Lung microvascular endothelial cell (primary cell): Measurements from ENCODE around the gene WRAP53. TPM values are rescaled to one million over a fixed set of nuclear protein-coding genes. Genes with fewer than 3 reads are reported as not detected.
"Not testable (repeated sequence)": the region's sequence is repeated elsewhere in the genome, so short reads cannot be mapped to it uniquely, and the experiment has no call there.

Experiments used
- DNase-seq, 2 donors: peaks; one replicate each; pipeline versions ENCODE4 v3.0.0 to v3.0.0-alpha.2; 2010; ENCODE audit warnings: low read depth in 2 of 2
- total RNA-seq: library from RNA; depleted of rRNA; stranded (reverse); fragments of >200 nt; gene quantifications from 2 replicates; pipeline ENCODE4 v1.2.1, GENCODE V29; 2014

Gene WRAP53
- 6.1 and 6.9 TPM in 2 replicates for total RNA-seq

- DNase-seq: peak; percentile 99
Observed at GRCh38 chr17:7687908-7688807, at the start of gene WRAP53. WRAP53 (plus strand) TSS chr17:7688477; CDS start chr17:7688649, 172 bp downstream.

DNA sequence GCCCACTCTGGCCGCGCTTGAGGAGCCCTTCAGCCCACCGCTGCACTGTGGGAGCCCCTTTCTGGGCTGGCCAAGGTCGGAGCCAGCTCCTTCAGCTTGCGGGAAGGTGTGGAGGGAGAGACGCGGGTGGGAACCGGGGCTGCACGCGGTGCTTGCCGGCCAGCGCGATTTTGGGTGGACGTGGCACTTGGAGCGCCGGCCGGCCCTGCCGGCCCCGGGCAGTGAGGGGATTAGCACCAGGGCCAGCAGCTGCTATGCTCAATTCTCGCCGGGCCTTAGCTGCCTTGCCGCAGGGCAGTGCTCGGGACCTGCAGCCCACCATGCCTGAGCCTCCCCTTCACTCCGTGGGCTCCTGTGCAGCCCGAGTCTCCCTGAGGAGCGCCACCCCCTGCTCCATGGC lies 47.5 kb upstream of the WRAP53 start:
- no peak for DNase-seq

DNA sequence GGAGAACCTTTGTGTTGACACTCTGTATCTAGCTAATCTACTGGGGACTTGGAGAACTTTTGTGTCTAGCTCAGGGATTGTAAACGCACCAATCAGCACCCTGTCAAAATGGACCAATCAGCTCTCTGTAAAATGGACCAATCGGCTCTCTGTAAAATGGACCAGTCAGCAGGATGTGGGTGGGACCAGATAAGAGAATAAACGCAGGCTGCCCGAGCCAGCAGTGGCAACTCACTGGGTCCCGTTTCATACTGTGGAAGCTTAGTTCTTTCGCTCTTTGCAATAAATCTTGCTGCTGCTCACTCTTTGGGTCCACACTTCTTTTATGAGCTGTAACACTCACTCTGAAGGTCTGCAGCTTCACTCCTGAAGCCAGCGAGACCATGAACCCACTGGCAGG lies 46.6 kb upstream of the WRAP53 start:
- not testable (repeated sequence) for DNase-seq

DNA sequence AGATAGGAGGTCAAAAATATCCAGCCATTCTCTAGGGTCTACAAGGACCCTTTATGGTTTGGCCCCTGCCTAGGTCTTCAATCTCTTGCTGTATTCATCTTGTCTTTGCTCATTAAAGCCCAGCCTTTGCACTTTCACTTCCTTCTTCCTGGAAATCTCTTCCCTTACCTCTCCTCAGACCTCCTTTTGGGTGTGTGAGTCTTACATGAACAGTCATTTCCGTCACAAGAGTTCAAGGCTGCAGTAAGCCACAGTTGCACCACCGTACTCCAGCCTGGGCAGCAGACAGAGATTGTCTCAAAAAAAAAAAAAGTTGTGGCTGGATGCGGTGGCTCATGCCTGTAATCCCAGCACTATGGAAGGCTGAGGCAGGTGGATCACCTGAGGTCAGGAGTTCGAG lies 43.5 kb upstream of the WRAP53 start:
- no peak for DNase-seq

- no peak for DNase-seq
Observed at GRCh38 chr17:7646457-7646856, 41.8 kb upstream of the WRAP53 start.

DNA sequence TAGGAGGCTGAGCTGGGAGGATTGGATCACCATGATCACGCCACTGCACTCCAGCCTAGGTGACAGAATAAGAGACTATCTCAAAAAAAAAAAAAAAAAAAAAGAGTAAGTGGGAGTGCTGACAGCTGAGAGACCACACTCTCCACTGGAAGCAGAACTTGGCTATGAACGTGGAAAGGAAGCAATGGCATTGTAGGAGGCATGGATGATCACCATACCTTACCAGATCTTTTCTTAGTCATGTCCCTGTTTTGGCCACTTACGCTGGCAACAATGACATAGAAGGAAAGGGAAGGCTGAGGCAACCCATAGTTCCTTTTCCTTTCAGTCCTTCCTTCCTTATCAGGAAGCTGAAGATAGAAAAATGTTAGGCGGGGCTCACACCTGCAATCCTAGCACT lies 41.3 kb upstream of the WRAP53 start:
- no peak for DNase-seq

DNA sequence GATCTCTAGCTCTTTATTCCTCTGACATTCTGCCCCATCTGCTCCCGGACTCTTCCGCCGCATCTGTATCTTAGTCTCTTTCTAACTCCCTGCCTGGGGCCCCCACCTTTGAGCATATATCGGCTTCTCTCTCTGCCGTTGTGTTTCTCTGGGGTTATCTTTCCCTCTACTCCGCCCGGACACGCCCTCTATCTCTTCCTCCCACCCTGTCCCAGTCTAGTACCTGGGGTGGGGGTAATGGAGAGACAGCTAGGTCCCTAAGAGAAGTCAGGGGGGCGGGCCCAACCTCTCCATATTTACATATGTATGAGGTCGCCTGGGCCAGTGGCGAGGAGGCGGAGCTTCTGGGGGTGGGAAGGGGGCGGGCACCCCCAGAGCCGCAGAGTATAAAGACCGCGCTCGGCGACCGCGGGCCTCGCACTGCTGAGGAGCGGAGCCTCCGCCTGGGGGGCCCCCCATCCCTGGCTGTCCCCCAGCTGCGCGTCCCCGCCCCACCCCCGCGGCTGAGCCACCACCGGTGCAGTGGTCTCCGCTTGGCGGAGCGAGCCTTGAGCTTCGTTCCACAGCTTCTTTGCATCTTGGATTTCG lies 37.7 kb upstream of the WRAP53 start, which contains the start of gene ATP1B2:
TSS of gene ATP1B2 (plus strand) at position 418 of the 588 bp plus-strand sequence. CDS start 593 bp downstream, outside the sequence.
- peak; percentile 20 to 60 for DNase-seq

DNA sequence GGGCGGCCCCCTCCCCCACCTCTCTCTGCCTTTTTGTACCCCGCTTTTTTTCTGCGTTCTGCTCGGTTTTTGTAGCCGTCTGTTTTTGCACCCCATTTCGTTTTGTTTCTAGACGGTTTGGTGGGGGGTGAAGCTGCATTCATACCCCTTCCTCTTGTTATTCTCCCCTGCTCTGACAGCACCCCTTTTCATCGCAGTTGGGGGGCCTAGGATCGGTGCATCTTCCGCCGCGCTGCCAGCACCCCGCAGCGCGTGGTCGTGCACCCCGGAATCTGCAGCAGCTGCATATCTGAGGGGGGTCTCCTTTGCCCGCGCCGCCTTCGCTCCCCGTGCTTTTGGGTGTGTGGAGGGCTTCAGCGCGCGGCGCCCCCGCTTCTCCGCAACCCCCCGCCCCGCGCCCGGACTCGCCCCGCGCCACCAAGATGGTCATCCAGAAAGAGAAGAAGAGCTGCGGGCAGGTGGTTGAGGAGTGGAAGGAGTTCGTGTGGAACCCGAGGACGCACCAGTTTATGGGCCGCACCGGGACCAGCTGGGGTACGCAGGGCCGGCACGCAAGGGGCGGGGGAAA lies 37.1 kb upstream of the WRAP53 start:
- DNase-seq: no peak

GRCh38 chr17:7651665-7652387 lies 36.5 kb upstream of the WRAP53 start:
- no peak for DNase-seq

DNA sequence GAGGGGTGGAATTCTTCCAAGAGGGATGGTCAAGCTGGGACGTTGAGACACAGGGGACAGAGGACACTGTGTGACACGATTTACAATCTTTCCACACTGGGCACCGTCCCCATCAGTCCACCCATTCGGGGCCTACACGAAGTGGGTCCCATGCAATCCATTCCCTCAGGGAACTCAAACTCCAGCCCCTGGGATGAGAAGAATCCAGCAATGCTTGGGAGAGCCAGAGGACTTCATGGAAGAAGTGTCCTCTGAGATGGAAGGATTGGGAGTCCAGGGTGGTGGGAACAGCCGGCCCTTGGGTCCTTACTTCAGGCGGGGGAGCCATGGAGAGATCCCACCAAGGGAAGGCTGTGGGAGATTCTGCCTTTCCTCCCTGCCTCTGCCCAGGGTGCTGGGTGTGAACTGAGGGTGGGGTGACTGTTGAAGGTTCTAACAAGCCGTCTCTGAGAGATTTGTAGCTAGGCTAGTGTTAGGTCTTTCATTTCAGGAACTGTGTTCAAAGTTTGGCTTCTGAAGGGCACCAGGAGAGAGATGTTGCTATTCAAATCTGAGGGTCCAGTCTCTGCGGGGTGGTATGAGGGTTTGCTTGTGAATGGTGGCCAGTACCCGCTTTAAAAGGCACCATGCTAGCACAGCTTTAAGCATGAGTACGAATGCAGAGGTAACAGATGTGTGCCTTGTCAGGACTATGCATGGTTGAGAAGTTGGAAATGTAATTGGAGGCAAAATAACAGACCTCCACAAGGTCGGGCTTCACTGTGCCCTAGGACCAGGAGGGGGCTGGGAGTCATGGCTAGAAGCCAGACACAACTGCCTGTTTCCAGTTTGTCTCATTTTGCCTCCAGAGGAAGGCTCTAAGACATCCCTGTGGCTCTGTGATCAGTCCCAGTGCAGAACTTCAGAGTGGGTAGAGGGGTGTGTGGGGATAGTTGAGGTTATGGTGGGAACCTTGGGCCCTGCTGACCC lies 35.6 kb upstream of the WRAP53 start:
- DNase-seq: no peak

DNA sequence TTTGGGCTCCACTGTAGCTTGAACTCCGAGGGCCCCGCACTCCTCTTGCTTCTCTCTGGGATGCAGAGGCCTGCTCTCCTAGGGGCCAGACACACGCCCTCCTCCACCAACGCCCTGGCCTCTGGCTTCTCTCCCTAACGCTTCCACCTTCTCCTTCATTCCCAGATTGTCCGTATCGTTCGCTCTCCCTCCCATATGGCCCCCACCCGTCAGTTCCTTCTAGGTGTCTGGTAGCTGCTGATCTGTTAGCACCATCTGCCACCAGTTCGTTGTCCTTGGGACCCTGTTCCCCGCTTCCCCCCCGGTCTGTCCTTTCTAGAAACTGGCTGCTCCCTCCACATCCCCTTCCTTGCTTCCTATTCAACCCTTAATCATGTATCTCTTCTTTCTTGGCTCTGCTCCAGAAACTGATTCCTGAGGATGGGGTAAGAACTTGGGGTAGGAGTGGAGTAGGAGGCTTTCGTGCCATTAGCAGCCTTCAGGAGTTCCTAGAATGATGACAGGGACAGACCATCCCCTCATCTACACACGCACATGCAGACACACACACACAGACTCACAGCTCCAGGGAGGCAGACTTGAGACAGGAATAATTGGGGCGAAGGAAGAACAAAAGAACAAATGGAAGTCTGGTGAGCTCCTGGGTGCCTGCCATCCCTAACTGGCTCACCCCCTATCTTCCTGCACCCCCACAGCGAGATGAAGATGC lies 33.3 kb upstream of the WRAP53 start:
- DNase-seq: no peak

GRCh38 chr17:7655541-7655840 lies 32.8 kb upstream of the WRAP53 start:
- DNase-seq: no peak

DNA sequence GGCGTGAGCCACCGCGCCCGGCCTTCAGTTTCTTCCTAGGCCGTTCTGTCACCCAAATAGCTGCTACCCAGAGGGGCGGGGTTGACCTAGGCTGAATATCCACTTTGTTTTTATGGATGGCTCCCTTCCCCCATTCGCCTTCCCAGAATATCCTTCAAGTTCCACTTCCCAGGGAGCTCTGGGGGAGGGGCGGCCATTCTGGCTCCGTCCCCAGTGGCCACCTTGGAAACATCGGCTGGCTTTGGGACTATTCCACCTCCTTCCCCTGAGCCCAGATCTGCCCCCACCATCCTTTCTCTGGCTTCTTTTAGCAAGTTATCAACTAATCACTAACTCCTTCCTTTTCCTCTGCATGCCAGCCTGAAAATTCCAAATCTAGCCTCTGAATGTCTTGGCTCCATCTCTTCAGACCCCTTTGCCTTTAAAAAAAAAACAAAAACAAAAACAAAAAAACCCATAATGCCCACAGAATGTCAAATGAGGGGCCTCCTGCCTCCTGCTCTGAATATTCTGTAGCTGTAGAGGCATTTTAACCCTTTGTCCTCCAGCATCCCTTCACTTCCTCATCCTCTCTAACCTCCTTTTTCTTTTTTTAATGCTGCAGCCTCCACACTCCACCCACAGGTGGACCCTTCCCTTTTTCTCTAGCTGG lies 31.2 kb upstream of the WRAP53 start:
- no peak for DNase-seq

DNA sequence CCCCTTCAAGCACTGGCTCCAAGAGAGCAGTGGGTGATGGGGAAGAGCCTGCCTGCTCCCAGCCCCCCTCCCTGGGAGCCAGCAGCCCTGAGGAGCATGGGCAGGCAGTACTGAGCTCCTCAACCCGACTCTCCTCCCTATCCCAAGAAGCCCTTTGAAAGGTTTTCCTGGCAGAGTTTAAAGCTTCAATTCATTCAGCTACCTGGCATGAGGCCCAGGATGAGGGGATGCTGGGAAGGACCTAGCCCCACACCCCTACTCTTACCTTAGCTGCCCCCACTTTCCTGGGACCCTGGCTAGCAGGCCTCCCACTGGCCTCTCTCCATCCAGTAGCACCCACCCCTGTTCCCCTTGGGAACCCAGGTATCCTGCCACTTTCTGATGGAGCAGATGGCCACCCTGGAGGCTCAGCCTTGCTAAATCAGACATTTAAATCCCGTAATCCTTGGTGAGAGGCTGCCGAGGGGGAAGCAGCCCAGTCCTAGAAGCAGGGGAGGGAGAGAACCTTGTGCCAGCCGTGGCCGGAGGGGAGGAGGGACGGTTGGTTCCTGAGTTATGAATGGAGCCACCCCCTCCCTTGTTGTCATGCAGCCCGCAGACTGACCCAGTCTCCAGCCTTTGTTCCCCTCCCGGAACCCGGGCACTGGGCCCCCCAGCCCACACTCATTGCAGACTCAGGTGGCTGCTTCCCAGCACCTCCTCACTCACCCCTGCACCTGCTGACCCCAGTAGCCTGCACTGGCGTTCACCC lies 20.4 kb upstream of the WRAP53 start:
- no peak for DNase-seq

DNA sequence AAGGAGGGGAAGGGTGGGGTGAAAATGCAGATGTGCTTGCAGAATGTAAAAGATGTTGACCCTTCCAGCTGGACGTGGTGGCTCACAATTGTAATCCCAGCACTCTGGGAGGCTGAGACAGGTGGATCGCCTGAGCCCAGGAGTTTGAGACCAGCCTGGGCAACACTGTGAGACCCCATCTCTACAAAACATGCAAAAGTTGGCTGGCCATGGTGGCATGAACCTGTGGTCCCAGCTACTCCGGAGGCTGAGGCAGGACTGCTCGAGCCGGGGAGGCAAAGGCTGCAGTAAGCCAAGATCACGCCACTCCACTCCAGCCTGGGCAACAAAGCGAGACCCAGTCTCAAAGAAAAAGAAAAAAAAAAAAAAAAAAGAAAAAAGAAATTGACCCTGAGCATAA lies 19.8 kb upstream of the WRAP53 start:
- no peak for DNase-seq

GRCh38 chr17:7673239-7673638 lies 15.0 kb upstream of the WRAP53 start:
- no peak for DNase-seq

DNA sequence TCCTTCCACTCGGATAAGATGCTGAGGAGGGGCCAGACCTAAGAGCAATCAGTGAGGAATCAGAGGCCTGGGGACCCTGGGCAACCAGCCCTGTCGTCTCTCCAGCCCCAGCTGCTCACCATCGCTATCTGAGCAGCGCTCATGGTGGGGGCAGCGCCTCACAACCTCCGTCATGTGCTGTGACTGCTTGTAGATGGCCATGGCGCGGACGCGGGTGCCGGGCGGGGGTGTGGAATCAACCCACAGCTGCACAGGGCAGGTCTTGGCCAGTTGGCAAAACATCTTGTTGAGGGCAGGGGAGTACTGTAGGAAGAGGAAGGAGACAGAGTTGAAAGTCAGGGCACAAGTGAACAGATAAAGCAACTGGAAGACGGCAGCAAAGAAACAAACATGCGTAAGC lies 13.3 kb upstream of the WRAP53 start:
- DNase-seq: no peak

- no peak for DNase-seq
Observed at GRCh38 chr17:7676533-7676932, 11.7 kb upstream of the WRAP53 start.
